PC-3 (cell line): ENCODE measurements around the gene DISC1. TPM values are rescaled to one million over a fixed set of nuclear protein-coding genes. Genes with fewer than 3 reads are reported as not detected.

Experiments
- ATAC-seq: fragments of 200-7000 bp; cut with Tn5 transposase; 2 replicates; pipeline ENCODE4 v1.9.1; 2020; ENCODE audit warnings: mild to moderate bottlenecking, moderate library complexity
- BruUV-seq: library from RNA; stranded (reverse); fragments of 400-500 nt; replicated peaks from 2 replicates; lab custom pipeline; 2021; lab: Mats Ljungman, UMichigan
- CTCF ChIA-PET: fragments of 300-600 bp; sonication (Branson Sonifier 250); formaldehyde crosslinking; loops from one replicate; lab custom pipeline; 2022; ENCODE audit warnings: antibody characterized with exemption; lab: Charles Lee
- POLR2A ChIA-PET: fragments of 300-600 bp; sonication (Branson Sonifier 250); formaldehyde crosslinking; loops from one replicate; lab custom pipeline; 2022; ENCODE audit warnings: antibody characterized with exemption; ENCODE audit not compliant: unreplicated experiment; lab: Charles Lee
- DNase-seq: peaks from one replicate; pipeline ENCODE4 v3.0.0-alpha.2; 2015
- H2AFZ ChIP-seq: fragments of 300-600 bp; sonication (generic); 2 replicates; pipeline ENCODE4 v1.6.0; 2016; ENCODE audit warnings: antibody characterized with exemption, low read length
- H3F3A ChIP-seq: fragments of 300-600 bp; sonication (generic); one replicate; pipeline ENCODE4 v1.6.0; 2017; ENCODE audit warnings: antibody characterized with exemption, low read length, control low read depth, mild to moderate bottlenecking; ENCODE audit not compliant: unreplicated experiment
- H3K27ac ChIP-seq: fragments of 300-600 bp; sonication (generic); 2 replicates; pipeline ENCODE4 v1.5.1; 2016; ENCODE audit warnings: mild to moderate bottlenecking, low read length
- H3K27me3 ChIP-seq: fragments of 300-600 bp; sonication (generic); 2 replicates; pipeline ENCODE4 v1.6.1; 2016; ENCODE audit warnings: low read length, mixed read lengths
- H3K36me3 ChIP-seq: fragments of 300-600 bp; sonication (generic); 2 replicates; pipeline ENCODE4 v1.6.1; 2016; ENCODE audit warnings: low read depth, mixed run types, low read length, mixed read lengths
- H3K4me1 ChIP-seq: fragments of 300-600 bp; sonication (generic); 2 replicates; pipeline ENCODE4 v1.5.1; 2016; ENCODE audit warnings: low read length; ENCODE audit not compliant: insufficient read depth
- H3K4me2 ChIP-seq: fragments of 300-600 bp; sonication (generic); 2 replicates; pipeline ENCODE4 v1.6.0; 2016; ENCODE audit warnings: low read length
- H3K4me3 ChIP-seq: fragments of 300-600 bp; sonication (generic); 2 replicates; pipeline ENCODE4 v1.5.1; 2016; ENCODE audit warnings: mild to moderate bottlenecking, low read length, mixed read lengths
- H3K79me2 ChIP-seq: fragments of 300-600 bp; sonication (generic); 2 replicates; pipeline ENCODE4 v1.6.1; 2017; ENCODE audit warnings: low read length, mixed read lengths
- H3K9ac ChIP-seq: fragments of 300-600 bp; sonication (generic); 2 replicates; pipeline ENCODE4 v1.6.0; 2016; ENCODE audit warnings: mild to moderate bottlenecking, low read length
- H3K9me2 ChIP-seq: fragments of 300-600 bp; sonication (generic); replicated peaks from 2 replicates; pipeline ENCODE4 v1.6.1; 2016; ENCODE audit warnings: mixed run types, low read length, mixed read lengths
- H3K9me3 ChIP-seq: fragments of 300-600 bp; sonication (generic); 2 replicates; pipeline ENCODE4 v1.6.1; 2016; ENCODE audit warnings: low read length, mixed read lengths
- H4K20me1 ChIP-seq: fragments of 300-600 bp; sonication (generic); 2 replicates; pipeline ENCODE4 v1.6.1; 2016; ENCODE audit warnings: low read length, mixed read lengths
- CTCF ChIP-seq: fragments of 300-600 bp; sonication (generic); conservative IDR thresholded peaks from 2 replicates; pipeline ENCODE4 v1.5.1; 2017; ENCODE audit warnings: antibody characterized with exemption, low read depth, mild to moderate bottlenecking, low read length
- EZH2 ChIP-seq: fragments of 300-600 bp; sonication (generic); IDR thresholded peaks from one replicate; pipeline ENCODE4 v1.6.1; 2017; ENCODE audit warnings: antibody characterized with exemption, mild to moderate bottlenecking, low read length; ENCODE audit not compliant: unreplicated experiment
- EZH2phosphoT487 ChIP-seq: fragments of 300-600 bp; sonication (generic); IDR thresholded peaks from 2 replicates; pipeline ENCODE4 v1.6.1; 2018; ENCODE audit warnings: mild to moderate bottlenecking, antibody characterized with exemption, low read length, borderline replicate concordance
- intact Hi-C: fragments of 100-400 bp; cut with micrococcal nuclease; formaldehyde crosslinking; loops from 2 replicates; pipeline ENCODE4 v1.9.0; 2023
- total RNA-seq: library from RNA; depleted of rRNA; stranded (reverse); fragments of >200 nt; gene quantifications from 2 replicates; pipeline ENCODE4 v1.2.3, GENCODE V29; 2014; rRNA removed

DISC1 gene
- total RNA-seq, 1 experiment from 2014 or later: 3.4 TPM

- Histone ChIP-seq H3K27me3 (no peaks in the 10 kb centered on the region), H3K4me2 (no peak overlapping the region), H3K4me3 (no peak overlapping the region), H3K9me3 (no peaks in the 10 kb centered on the region), H4K20me1 (no peaks in the 10 kb centered on the region), H3K4me1 (no peaks in the 10 kb centered on the region), H3K36me3 (no peaks in the 10 kb centered on the region), H3K79me2 (no peaks in the 10 kb centered on the region), H3F3A (no peaks in the 10 kb centered on the region), H3K9ac (no peak overlapping the region), H2AFZ (no peak overlapping the region), H3K27ac (no peak overlapping the region), H3K9me2 (no peaks in the 10 kb centered on the region)
- ATAC-seq (no peak), DNase-seq (no peak)
- POLR2A ChIA-PET: no interaction called here
- intact Hi-C loops: no loop called here
- BruUV-seq: no TSS peak
- no peak for TF ChIP-seq EZH2
- TF ChIP-seq EZH2phosphoT487: no peak
- TF ChIP-seq CTCF: no peak
- CTCF ChIA-PET: no interaction called here
Observed at GRCh38 chr1:232077809-232078208, 451.2 kb downstream of the DISC1 start.

- intact Hi-C loops: no loop called here
- Histone ChIP-seq H2AFZ (no peak overlapping the region), H3K9me3 (no peaks in the 10 kb centered on the region), H3K4me2 (no peak overlapping the region), H3K9me2 (no peaks in the 10 kb centered on the region), H3K9ac (no peak overlapping the region), H3F3A (no peaks in the 10 kb centered on the region), H3K4me1 (no peaks in the 10 kb centered on the region), H3K79me2 (no peaks in the 10 kb centered on the region), H3K27me3 (no peaks in the 10 kb centered on the region), H4K20me1 (no peaks in the 10 kb centered on the region), H3K4me3 (no peak overlapping the region), H3K27ac (no peak overlapping the region), H3K36me3 (no peaks in the 10 kb centered on the region)
- DNase-seq: peak; percentile 46
- ChIA-PET POLR2A (no interaction called here), CTCF (no interaction called here)
- peak; percentile 64 for ATAC-seq
- TF ChIP-seq EZH2phosphoT487: no peak
- TF ChIP-seq CTCF: no peak
- TF ChIP-seq EZH2: no peak
- no TSS peak for BruUV-seq
Observed at GRCh38 chr1:232084584-232085223, 458.1 kb downstream of the DISC1 start.

GRCh38 chr1:232090816-232091215 lies 464.2 kb downstream of the DISC1 start:
- CTCF ChIA-PET: no interaction called here
- BruUV-seq: no TSS peak

More at GRCh38 chr1:232090816-232091215, 464.2 kb downstream of the DISC1 start:
- Histone ChIP-seq H3K36me3 (no peaks in the 10 kb centered on the region), H3K4me1 (no peaks in the 10 kb centered on the region), H4K20me1 (no peaks in the 10 kb centered on the region), H3K9me2 (no peaks in the 10 kb centered on the region), H3K79me2 (no peaks in the 10 kb centered on the region), H3K27me3 (no peaks in the 10 kb centered on the region), H2AFZ (no peak overlapping the region), H3K9ac (no peak overlapping the region), H3K4me3 (no peak overlapping the region), H3K4me2 (no peak overlapping the region), H3K9me3 (no peaks in the 10 kb centered on the region), H3K27ac (no peak overlapping the region), H3F3A (no peaks in the 10 kb centered on the region)
- DNase-seq (no peak), ATAC-seq (no peak)
- POLR2A ChIA-PET: no interaction called here
- TF ChIP-seq EZH2 (no peak), EZH2phosphoT487 (no peak)
- intact Hi-C loops: no loop called here

Other genes with a start within 250 kb of the DISC1 start
- gene EGLN1, start 204.5 kb upstream of the DISC1 start, total RNA-seq: 37.0 and 44.9 TPM in 2 replicates
- 30.5 and 33.1 TPM in 2 replicates for gene TSNAX, start 98.1 kb upstream of the DISC1 start, total RNA-seq